Middle frontal gyrus (tissue), 1 donor: ENCODE data around the gene ABCC1.

Source experiments
- DNase-seq: peaks from one replicate; pipeline ENCODE4 v3.0.0-alpha.2; 2015; ENCODE audit warnings: low spot score; ENCODE audit errors: extremely low spot score

The ABCC1 gene

GRCh38 chr16:16106466-16106865 lies 157.1 kb downstream of the ABCC1 start:
- no peak for DNase-seq

- DNase-seq, result no peak
Measured at GRCh38 chr16:16107839-16108238, 158.4 kb downstream of the ABCC1 start.

GRCh38 chr16:16108759-16109158 lies 159.3 kb downstream of the ABCC1 start:
- DNase-seq, result no peak

GRCh38 chr16:16109453-16110110 lies 160.2 kb downstream of the ABCC1 start:
- DNase-seq, result no peak

GRCh38 chr16:16110111-16110490 lies 160.7 kb downstream of the ABCC1 start:
- DNase-seq, result no peak

- DNase-seq, result no peak
Measured at GRCh38 chr16:16111639-16112038, 162.2 kb downstream of the ABCC1 start.

- DNase-seq, result no peak
Measured at GRCh38 chr16:16112450-16113053, 163.1 kb downstream of the ABCC1 start.

GRCh38 chr16:16113076-16113475 lies 163.7 kb downstream of the ABCC1 start:
- no peak for DNase-seq

GRCh38 chr16:16116841-16117240 lies 167.4 kb downstream of the ABCC1 start:
- no peak for DNase-seq

GRCh38 chr16:16118337-16118736 lies 168.9 kb downstream of the ABCC1 start:
- DNase-seq, result no peak

GRCh38 chr16:16120044-16120381 lies 170.6 kb downstream of the ABCC1 start:
- DNase-seq, result no peak

- DNase-seq, result peak; percentile 73
Measured at GRCh38 chr16:16120382-16121184, 171.2 kb downstream of the ABCC1 start.

GRCh38 chr16:16121185-16121727 lies 171.8 kb downstream of the ABCC1 start:
- no peak for DNase-seq

GRCh38 chr16:16122264-16122663 lies 172.8 kb downstream of the ABCC1 start:
- DNase-seq, result no peak

GRCh38 chr16:16124438-16124837 lies 175.0 kb downstream of the ABCC1 start:
- no peak for DNase-seq

- DNase-seq, result no peak
Measured at GRCh38 chr16:16124974-16125373, 175.6 kb downstream of the ABCC1 start.

GRCh38 chr16:16126896-16127295 lies 177.5 kb downstream of the ABCC1 start:
- DNase-seq, result no peak

GRCh38 chr16:16127469-16128116 lies 178.2 kb downstream of the ABCC1 start:
- peak; percentile 56 for DNase-seq

- no peak for DNase-seq
Measured at GRCh38 chr16:16131204-16131603, 181.8 kb downstream of the ABCC1 start.

- no peak for DNase-seq
Measured at GRCh38 chr16:16131659-16132058, 182.2 kb downstream of the ABCC1 start.

- no peak for DNase-seq
Measured at GRCh38 chr16:16133943-16134604, 184.7 kb downstream of the ABCC1 start.
